Ammon's horn (tissue), 1 donor: ENCODE results near the gene ADAMTS15.

ENCODE experiments used
- DNase-seq: peaks from one replicate; pipeline ENCODE4 v3.0.0-alpha.2; 2016; ENCODE audit warnings: low spot score

ADAMTS15 gene

GRCh38 chr11:130458410-130458729, 9.9 kb downstream of the ADAMTS15 start:
- DNase-seq: peak; percentile 58

- no peak for DNase-seq
These were observed 11.1 kb downstream of the ADAMTS15 start for GRCh38 chr11:130459521-130459920.

GRCh38 chr11:130462101-130462885, 13.8 kb downstream of the ADAMTS15 start:
- DNase-seq: no peak

GRCh38 chr11:130462931-130463330, 14.5 kb downstream of the ADAMTS15 start:
- DNase-seq: no peak

GRCh38 chr11:130464291-130464812, 15.9 kb downstream of the ADAMTS15 start:
- DNase-seq: no peak

GRCh38 chr11:130465263-130465662, 16.8 kb downstream of the ADAMTS15 start:
- no peak for DNase-seq

- no peak for DNase-seq
These were observed 18.9 kb downstream of the ADAMTS15 start for GRCh38 chr11:130467116-130467900.

GRCh38 chr11:130469181-130469580, 20.7 kb downstream of the ADAMTS15 start:
- no peak for DNase-seq

- DNase-seq: no peak
These were observed 22.6 kb downstream of the ADAMTS15 start for GRCh38 chr11:130470832-130471706.

GRCh38 chr11:130471731-130472433, 23.4 kb downstream of the ADAMTS15 start:
- DNase-seq: no peak

GRCh38 chr11:130472434-130472961, 24.1 kb downstream of the ADAMTS15 start:
- DNase-seq: no peak

- no peak for DNase-seq
These were observed 24.8 kb downstream of the ADAMTS15 start for GRCh38 chr11:130473056-130473794.

GRCh38 chr11:130473795-130474377, 25.4 kb downstream of the ADAMTS15 start:
- no peak for DNase-seq

- no peak for DNase-seq
These were observed 26.4 kb downstream of the ADAMTS15 start for GRCh38 chr11:130474637-130475400.

- no peak for DNase-seq
These were observed 27.1 kb downstream of the ADAMTS15 start for GRCh38 chr11:130475426-130476053.

- no peak for DNase-seq
These were observed 27.9 kb downstream of the ADAMTS15 start for GRCh38 chr11:130476200-130476921.

GRCh38 chr11:130476922-130477491, 28.6 kb downstream of the ADAMTS15 start:
- no peak for DNase-seq
